MM.1S (cell line): Measurements from ENCODE around the gene GJB5.

Experiments
- DNase-seq: peaks from one replicate; pipeline ENCODE4 v3.0.0-alpha.2; 2015
- H2AFZ ChIP-seq: fragments of 300-600 bp; sonication (generic); 2 replicates; pipeline ENCODE4 v1.6.0; 2016; ENCODE audit warnings: antibody characterized with exemption, low read length
- H3F3A ChIP-seq: fragments of 300-600 bp; sonication (generic); 2 replicates; pipeline ENCODE4 v1.6.1; 2016; ENCODE audit warnings: mild to moderate bottlenecking, antibody characterized with exemption, low read length, moderate library complexity, mixed read lengths; ENCODE audit not compliant: insufficient read depth
- H3K27ac ChIP-seq: fragments of 300-600 bp; sonication (generic); 2 replicates; pipeline ENCODE4 v1.5.1; 2016; ENCODE audit warnings: mild to moderate bottlenecking, low read length
- H3K27me3 ChIP-seq: fragments of 300-600 bp; sonication (generic); replicated peaks from 2 replicates; pipeline ENCODE4 v1.6.0; 2016; ENCODE audit warnings: low read length; ENCODE audit not compliant: insufficient read depth
- H3K36me3 ChIP-seq: fragments of 300-600 bp; sonication (generic); replicated peaks from 2 replicates; pipeline ENCODE4 v1.6.1; 2016; ENCODE audit warnings: mild to moderate bottlenecking, low read length, mixed read lengths; ENCODE audit not compliant: insufficient read depth
- H3K4me1 ChIP-seq: fragments of 300-600 bp; sonication (generic); 2 replicates; pipeline ENCODE4 v1.6.1; 2016; ENCODE audit warnings: low read length, mixed read lengths
- H3K4me2 ChIP-seq: fragments of 300-600 bp; sonication (generic); 2 replicates; pipeline ENCODE4 v1.6.0; 2016; ENCODE audit warnings: low read depth, low read length
- H3K4me3 ChIP-seq: fragments of 300-600 bp; sonication (generic); 2 replicates; pipeline ENCODE4 v1.5.1; 2016; ENCODE audit warnings: low read length, mixed read lengths
- H3K79me2 ChIP-seq: fragments of 300-600 bp; sonication (generic); 2 replicates; pipeline ENCODE4 v1.6.1; 2016; ENCODE audit warnings: mixed run types, low read length, mixed read lengths
- H3K9ac ChIP-seq: fragments of 300-600 bp; sonication (generic); 2 replicates; pipeline ENCODE4 v1.6.1; 2016; ENCODE audit warnings: low read length, mixed read lengths
- H3K9me2 ChIP-seq: fragments of 300-600 bp; sonication (generic); replicated peaks from 2 replicates; pipeline ENCODE4 v1.6.1; 2016; ENCODE audit warnings: mild to moderate bottlenecking, low read length, mixed read lengths; ENCODE audit not compliant: insufficient read depth
- H3K9me3 ChIP-seq: fragments of 300-600 bp; sonication (generic); replicated peaks from 2 replicates; pipeline ENCODE4 v1.6.1; 2016; ENCODE audit warnings: mild to moderate bottlenecking, low read length, mixed read lengths; ENCODE audit not compliant: insufficient read depth
- H4K20me1 ChIP-seq: fragments of 300-600 bp; sonication (generic); 2 replicates; pipeline ENCODE4 v1.6.1; 2016; ENCODE audit warnings: mild to moderate bottlenecking, low read length, moderate library complexity, mixed read lengths; ENCODE audit not compliant: insufficient read depth
- EZH2 ChIP-seq: fragments of 300-600 bp; sonication (generic); optimal IDR thresholded peaks from 2 replicates; pipeline ENCODE3; 2017; ENCODE audit warnings: low read depth, mild to moderate bottlenecking, antibody characterized with exemption, low read length, mixed read lengths
- EZH2phosphoT487 ChIP-seq: fragments of 300-600 bp; sonication (generic); IDR thresholded peaks from 2 replicates; pipeline ENCODE4 v1.6.1; 2018; ENCODE audit warnings: antibody characterized with exemption, low read length
- TF ChIP-seq, protein P1 (sequence below): fragments of 300-600 bp; sonication (generic); IDR thresholded peaks from 2 replicates; pipeline ENCODE4 v1.5.1; 2016; ENCODE audit warnings: antibody characterized with exemption, low read length, mixed read lengths

The GJB5 gene

GRCh38 chr1:34712007-34712688, 42.7 kb upstream of the GJB5 start:
- H3K27me3 ChIP-seq = peaks cover 32% of the 10 kb centered on the region
- no peaks in the 10 kb centered on the region for H3K79me2 ChIP-seq
- no peaks in the 10 kb centered on the region for H3F3A ChIP-seq
- H3K4me2 ChIP-seq = no peak overlapping the region
- no peaks in the 10 kb centered on the region for H3K9me2 ChIP-seq
- no peak overlapping the region for H3K9ac ChIP-seq
- no peak overlapping the region for H2AFZ ChIP-seq
- no peak overlapping the region for H3K4me3 ChIP-seq
- H3K9me3 ChIP-seq = no peaks in the 10 kb centered on the region
- no peaks in the 10 kb centered on the region for H4K20me1 ChIP-seq
- H3K27ac ChIP-seq = no peak overlapping the region
- TF ChIP-seq EZH2phosphoT487 = no peak
- no peak for TF ChIP-seq EZH2
- TF ChIP-seq, protein P1, sequence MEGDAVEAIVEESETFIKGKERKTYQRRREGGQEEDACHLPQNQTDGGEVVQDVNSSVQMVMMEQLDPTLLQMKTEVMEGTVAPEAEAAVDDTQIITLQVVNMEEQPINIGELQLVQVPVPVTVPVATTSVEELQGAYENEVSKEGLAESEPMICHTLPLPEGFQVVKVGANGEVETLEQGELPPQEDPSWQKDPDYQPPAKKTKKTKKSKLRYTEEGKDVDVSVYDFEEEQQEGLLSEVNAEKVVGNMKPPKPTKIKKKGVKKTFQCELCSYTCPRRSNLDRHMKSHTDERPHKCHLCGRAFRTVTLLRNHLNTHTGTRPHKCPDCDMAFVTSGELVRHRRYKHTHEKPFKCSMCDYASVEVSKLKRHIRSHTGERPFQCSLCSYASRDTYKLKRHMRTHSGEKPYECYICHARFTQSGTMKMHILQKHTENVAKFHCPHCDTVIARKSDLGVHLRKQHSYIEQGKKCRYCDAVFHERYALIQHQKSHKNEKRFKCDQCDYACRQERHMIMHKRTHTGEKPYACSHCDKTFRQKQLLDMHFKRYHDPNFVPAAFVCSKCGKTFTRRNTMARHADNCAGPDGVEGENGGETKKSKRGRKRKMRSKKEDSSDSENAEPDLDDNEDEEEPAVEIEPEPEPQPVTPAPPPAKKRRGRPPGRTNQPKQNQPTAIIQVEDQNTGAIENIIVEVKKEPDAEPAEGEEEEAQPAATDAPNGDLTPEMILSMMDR = no peak
- H3K36me3 ChIP-seq = no peaks in the 10 kb centered on the region
- DNase-seq = no peak
- no peaks in the 10 kb centered on the region for H3K4me1 ChIP-seq

DNA sequence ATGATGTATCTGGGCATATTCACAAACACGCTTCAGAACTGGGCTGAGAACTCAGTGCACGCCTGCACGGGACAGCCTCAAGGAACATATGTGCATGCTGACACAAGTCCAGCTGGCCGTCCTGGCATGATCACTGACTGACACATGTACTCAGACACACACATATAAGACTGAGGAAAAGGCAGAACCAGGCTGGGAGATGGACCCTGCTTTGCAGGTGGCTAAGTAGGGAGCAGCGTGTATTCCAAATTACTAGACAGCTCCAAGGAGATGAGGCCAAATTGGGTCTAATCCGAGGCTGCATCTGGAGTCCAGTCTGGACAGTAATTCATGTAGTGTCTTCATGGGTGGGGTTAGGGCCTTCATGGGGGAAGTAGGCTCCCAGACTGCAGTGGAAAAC, 41.4 kb upstream of the GJB5 start:
- H3K27me3 ChIP-seq = peaks cover 33% of the 10 kb centered on the region
- no peaks in the 10 kb centered on the region for H3K36me3 ChIP-seq
- no peak overlapping the region for H2AFZ ChIP-seq
- no peaks in the 10 kb centered on the region for H4K20me1 ChIP-seq
- no peaks in the 10 kb centered on the region for H3F3A ChIP-seq
- no peaks in the 10 kb centered on the region for H3K4me1 ChIP-seq
- no peak overlapping the region for H3K9ac ChIP-seq
- no peaks in the 10 kb centered on the region for H3K79me2 ChIP-seq
- TF ChIP-seq, protein P1 = no peak
- TF ChIP-seq EZH2 (no peak), EZH2phosphoT487 (no peak)
- H3K4me2 ChIP-seq = no peak overlapping the region
- H3K27ac ChIP-seq = no peak overlapping the region
- H3K9me3 ChIP-seq = no peaks in the 10 kb centered on the region
- no peak overlapping the region for H3K4me3 ChIP-seq
- H3K9me2 ChIP-seq = no peaks in the 10 kb centered on the region
- DNase-seq = no peak

GRCh38 chr1:34714386-34714785, 40.5 kb upstream of the GJB5 start:
- TF ChIP-seq EZH2phosphoT487 (no peak), EZH2 (no peak)
- TF ChIP-seq, protein P1 = no peak
- H3F3A ChIP-seq = no peaks in the 10 kb centered on the region
- no peaks in the 10 kb centered on the region for H4K20me1 ChIP-seq
- DNase-seq = no peak
- H3K9me3 ChIP-seq = no peaks in the 10 kb centered on the region
- H3K27me3 ChIP-seq = peaks cover 36% of the 10 kb centered on the region
- no peaks in the 10 kb centered on the region for H3K9me2 ChIP-seq
- H3K4me2 ChIP-seq = no peak overlapping the region
- no peak overlapping the region for H3K9ac ChIP-seq
- H3K36me3 ChIP-seq = no peaks in the 10 kb centered on the region
- no peaks in the 10 kb centered on the region for H3K79me2 ChIP-seq
- no peak overlapping the region for H2AFZ ChIP-seq
- H3K4me3 ChIP-seq = no peak overlapping the region
- no peak overlapping the region for H3K27ac ChIP-seq
- no peaks in the 10 kb centered on the region for H3K4me1 ChIP-seq
